ENCODE results near the gene CAPN15.
A peak's percentile ranks its signal among the peaks of the same experiment; 100 is the strongest.

The CAPN15 gene

DNA sequence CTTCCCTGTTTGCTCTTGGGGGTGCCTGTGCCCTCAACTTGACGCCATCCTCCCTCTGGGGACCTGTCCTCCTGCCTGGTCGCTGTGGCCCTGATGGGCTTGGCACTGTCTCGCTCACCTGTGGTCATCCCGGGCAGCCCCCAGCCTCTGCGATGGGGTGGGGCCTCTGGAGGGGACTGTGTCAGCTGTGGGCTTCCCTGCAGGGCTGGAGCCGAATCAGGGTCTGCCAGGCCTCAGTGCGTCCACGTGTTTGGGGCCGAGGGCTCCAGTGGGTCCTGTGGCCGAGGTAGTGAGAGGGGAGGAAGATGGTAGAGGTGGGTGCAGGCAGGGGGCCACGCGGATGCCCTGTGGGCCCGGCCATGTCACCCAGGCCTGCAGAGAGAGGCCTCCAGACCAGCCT, 50.3 kb downstream of the CAPN15 start:
- DNase-seq (ENCODE audit: low spot score) (no peak), FAIRE-seq (no peak)

DNA sequence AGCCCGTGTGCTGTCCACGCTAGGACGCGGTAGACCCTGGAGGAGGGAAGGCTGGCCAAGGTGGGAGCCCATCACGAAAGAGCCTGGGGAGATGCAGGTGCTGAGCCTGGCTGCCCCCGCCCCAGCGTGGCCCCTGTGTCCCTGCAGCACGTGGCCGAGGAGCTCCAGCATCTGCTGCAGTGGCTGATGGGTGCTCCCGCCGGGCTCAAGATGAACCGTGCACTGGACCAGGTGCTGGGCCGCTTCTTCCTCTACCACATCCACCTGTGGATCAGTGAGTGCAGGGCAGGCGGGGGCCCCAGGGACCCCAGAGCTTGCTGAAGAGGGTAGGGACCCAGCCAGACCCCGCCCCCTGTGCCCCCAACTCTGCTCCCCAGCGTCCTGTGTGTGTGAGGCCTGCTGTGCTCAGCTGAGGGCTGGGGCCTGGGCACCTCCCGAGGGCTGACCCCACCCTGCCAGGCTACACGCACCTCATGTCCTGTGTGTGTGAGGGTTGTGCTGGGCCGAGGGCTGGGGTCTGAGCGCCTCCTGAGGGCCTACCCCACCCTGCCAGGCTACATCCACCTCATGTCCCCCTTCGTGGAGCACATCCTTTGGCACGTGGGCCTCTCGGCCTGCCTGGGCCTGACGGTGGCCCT, 50.8 kb downstream of the CAPN15 start:
- no peak for DNase-seq (ENCODE audit: low spot score)
- FAIRE-seq = no peak

GRCh38 chr16:578870-579405, 51.4 kb downstream of the CAPN15 start:
- DNase-seq (ENCODE audit: low spot score) (peak; percentile 43), FAIRE-seq (no peak)

DNA sequence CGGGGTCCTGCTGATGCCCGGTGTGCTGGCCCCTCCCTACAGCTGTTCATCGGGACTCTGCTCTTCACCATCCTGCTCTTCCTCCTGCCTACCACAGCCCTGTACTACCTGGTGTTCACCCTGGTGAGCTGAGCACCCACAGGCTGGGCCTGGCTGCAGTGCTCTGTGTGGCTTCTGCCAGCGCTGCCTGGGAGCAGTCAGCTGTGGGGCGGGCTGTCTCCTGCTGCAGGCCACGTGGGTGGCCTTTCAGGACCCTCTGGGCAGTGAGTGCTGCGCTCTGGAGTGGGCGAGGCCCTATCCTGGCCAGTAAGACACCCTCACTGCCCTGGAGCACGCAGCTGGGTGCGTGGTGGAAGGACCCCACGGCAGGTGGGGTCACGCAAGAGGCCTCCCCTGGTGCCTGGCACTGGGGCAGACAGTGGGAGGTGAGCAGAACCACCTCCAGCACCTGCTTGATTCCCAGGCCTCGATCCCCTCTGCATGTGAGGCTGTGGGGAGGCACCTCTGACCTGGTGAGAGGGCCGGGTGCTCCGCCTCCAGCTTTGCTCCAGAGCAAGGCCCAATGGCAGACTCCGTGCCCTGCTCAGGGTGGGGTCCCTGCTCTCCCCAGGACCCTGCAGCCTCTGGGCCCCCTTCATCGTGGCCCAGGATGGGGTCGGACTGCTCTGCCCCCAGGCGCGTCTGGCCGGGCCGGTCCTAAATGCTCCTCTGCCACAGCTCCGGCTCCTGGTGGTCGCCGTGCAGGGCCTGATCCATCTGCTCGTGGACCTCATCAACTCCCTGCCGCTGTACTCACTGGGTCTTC, 52.8 kb downstream of the CAPN15 start:
- no peak for FAIRE-seq

DNA sequence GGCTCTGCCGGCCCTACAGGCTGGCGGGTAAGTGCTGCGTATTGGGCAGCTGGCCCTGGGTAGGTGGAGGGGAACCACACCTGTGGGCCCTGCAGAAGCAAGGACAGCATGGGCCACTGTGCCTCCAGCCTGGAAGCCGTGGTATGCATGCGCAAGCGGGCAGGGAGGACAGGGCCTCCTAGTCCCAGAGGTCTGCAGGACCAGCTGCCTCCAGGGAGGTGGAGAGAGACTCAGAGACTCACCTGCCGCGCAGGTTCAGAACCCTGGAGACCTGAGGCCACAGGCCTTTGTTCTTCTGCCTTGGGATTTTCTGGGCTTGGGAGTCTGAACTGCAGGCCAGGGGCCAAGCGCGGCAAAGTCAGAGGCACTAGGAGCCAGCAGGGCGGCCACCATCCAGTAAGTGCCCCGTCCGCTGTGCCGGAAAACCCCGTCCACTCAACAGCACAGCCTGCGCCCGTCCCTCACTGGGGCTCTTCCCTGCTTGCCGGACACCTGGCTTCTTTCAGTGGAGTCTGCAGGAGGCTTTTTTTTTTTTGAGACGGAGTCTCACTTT, 53.5 kb downstream of the CAPN15 start:
- DNase-seq (ENCODE audit: low spot score) (no peak), FAIRE-seq (no peak)

More for the DNA sequence above, 52.8 kb downstream of the CAPN15 start:
- DNase-seq (ENCODE audit: low spot score) = no peak

DNA sequence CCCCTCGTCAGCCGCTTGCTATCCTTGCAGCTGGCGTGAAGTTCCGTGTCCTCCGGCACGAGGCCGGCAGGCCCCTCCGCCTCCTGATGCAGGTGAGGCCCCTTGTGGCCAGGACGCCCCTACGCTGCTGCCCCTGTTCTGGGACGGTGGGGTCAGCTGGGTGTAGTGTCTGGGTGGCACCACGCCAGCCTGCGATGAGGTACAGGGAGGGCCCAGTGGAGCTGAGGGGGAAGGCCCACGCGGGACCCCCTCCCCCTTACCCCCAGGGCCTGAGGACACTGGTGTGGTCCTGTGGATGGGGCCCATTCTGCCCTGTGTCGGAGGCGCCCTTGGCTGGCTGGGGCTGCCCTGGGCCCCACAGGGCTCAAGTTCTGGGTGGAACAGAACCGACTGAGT, 54.7 kb downstream of the CAPN15 start:
- no peak for FAIRE-seq
- DNase-seq (ENCODE audit: low spot score) = no peak

GRCh38 chr16:582614-583331, 55.3 kb downstream of the CAPN15 start:
- DNase-seq (ENCODE audit: low spot score) = no peak
- FAIRE-seq = no peak

DNA sequence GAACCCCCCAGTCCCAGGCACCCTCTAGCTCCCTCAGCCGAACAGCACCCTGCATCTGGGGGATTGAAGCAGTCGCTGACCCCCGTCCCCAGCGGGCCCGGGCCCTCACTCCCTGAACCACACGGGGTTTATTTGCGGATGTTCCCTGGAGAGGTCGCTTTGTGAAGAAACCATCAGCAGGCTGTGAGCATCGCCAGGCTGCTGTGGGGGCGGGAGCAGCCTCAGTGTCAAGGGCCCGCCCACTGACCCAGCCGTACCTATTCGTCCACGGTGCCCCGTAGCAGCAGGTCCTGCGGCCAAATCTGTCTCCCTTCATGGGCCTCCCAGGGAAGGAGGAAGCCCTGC, 55.9 kb downstream of the CAPN15 start:
- FAIRE-seq = no peak
- DNase-seq (ENCODE audit: low spot score) = no peak

DNA sequence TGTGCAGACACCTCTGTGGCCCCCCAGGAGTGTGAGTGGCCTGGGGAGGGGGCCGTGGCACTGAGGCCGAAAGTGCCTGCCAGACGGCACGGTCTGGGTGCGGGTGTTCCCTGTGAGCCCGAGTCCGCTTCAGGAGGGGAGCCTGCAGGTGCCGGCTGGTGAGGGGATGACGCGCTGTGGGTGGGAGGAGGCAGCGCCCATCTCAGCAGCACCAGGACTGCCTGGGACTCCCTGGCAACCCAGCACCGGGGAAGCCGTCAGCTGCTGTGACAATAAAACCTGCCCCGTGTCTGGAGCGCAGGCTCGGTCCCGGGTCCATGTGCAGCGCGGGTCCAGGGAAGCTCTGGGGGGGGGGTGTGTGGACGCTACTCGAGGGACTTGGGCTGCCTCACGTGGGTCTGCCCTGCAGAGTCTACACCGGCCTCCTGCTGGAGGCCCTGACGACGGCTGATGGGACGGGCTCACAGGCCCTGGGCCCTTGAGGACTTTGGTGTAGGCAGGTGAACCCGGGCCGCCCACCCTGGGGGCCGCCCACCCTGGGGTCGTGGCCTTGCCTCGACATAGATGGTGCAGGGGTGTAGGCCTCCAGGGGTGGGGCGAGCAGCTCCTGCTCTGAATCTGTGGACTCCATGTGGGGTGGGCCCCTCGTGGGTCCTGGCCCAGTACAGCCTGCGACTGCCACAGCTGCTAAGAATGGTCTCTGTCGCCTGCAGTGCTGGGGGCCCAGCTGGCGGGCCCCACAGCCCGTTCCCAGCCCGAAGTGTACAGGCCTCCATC, 56.5 kb downstream of the CAPN15 start:
- no peak for DNase-seq (ENCODE audit: low spot score)
- no peak for FAIRE-seq

DNA sequence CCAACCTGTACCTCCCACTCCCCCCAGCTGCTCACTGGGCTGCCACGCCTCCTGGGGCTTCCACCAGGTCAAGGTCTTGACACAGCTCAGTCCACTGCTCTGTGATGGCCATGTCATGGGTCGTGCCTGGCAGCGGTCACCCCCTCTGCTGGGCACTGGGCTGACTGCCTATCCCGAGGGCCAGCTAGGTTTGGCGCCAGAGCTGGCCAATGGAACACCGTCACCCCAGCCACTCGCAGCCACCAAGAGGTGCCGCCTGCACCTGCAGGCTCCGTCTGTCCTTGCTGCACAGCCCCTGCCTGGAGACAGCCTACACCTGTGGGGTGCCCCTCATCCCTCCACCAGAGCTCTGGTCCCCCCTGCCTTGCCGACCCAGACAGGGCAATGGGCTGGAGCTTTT, 57.8 kb downstream of the CAPN15 start:
- FAIRE-seq (no peak), DNase-seq (ENCODE audit: low spot score) (peak; percentile 5)

DNA sequence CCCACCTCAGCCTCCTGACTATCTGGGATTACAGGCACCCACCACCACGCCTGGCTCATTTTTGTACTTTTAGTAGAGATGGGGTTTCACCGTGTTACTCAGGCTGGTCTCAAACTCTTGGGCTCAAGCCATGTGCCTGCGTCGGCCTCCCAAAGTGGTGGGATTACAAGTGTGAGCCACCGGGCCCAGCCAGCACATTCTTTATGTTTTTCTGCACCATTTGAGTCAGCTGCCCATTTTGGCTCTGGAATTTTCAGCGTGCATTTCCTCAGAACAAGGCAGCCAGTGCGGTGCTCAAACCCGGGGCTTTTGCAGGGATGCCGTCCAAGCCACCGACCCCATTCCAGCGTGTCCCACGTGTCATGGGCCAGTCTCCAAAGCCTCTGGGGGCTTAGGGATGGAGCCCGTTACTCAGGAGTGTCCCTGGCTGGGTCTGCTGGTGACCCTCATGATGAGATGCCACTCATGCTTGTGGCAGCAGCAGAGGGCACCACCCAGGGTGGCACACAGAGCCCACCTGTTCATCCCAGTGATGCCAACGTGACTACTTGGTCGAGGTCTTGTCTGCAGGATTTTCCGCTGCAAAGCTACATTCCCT, 58.6 kb downstream of the CAPN15 start:
- DNase-seq (ENCODE audit: low spot score) (no peak), FAIRE-seq (no peak)

- DNase-seq (ENCODE audit: low spot score) (no peak), FAIRE-seq (no peak)
These were observed 59.4 kb downstream of the CAPN15 start for GRCh38 chr16:586645-587590.

GRCh38 chr16:588639-588888, 61.1 kb downstream of the CAPN15 start:
- no peak for FAIRE-seq
- DNase-seq (ENCODE audit: low spot score) = peak; percentile 58

DNA sequence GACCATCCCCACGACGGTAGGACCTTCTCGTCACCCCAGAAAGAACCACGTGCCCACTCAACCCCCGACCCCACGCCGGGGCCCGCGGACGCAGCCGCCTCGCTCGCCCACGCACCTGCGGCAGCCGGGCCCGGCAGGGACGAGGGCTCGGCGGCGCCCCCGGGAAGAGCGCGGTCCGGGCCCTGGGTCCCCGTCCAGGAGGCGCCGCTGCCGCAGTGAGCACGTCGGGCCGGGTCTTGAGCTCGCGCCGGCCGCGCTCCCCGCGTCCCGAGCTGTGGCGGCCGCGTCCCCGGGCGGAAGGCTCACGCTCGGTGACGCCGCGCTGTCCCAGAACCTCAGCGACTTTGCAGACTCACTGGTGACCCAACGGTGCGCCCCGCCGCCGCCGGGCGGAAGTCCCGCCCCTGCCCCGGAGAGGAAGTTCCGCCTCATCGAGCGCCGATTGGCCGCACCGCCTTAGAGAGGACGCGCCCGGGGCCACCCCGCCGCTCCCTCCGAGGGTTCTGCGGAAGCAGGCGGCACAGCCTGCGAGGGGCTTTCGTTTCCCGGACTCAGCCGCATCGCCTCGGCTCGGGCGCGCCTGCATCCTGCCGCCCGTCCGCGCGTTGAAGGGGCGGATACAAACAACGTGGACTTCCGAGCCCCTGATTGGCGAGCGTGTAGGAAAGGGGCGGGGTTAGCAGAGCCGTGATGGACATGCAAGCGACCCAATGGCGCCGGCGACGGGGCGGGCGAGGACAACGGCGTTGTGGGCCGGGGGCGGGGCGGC, 61.6 kb downstream of the CAPN15 start:
- DNase-seq (ENCODE audit: low spot score) (peak; percentile 87), FAIRE-seq (no peak)

DNA sequence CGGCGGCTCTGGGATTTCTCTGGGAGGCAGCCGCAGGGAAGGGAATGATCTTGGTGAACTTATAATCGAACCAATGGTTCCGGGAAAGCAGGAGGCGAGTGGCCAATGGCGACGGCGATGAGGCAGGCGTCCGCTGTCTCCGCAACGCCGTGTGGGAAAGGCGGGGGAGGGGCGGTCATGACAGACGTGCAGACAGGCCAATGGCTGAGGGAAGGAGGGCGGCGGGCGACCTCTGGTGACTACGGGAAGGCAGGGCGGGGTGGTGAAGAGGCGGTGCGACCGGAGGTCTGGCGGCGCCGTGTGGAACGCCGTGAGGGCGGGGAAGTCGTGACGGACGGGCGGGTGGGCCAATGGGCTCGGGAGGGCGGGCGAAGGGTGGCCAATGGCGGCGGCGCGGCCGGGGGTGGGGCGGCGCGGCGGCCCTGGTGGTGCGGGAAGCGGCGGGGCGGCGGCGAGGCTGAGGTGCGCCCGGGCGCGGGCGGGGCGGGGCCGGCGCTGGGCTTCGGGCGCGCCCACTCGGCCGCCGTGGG, 62.2 kb downstream of the CAPN15 start, which contains the start of gene RAB40C:
Gene RAB40C (plus strand): TSS at position 409 of the 530 bp plus-strand sequence. CDS start 226 bp downstream, outside the sequence.
- DNase-seq (ENCODE audit: low spot score) = peak; percentile 92
- no peak for FAIRE-seq

DNA sequence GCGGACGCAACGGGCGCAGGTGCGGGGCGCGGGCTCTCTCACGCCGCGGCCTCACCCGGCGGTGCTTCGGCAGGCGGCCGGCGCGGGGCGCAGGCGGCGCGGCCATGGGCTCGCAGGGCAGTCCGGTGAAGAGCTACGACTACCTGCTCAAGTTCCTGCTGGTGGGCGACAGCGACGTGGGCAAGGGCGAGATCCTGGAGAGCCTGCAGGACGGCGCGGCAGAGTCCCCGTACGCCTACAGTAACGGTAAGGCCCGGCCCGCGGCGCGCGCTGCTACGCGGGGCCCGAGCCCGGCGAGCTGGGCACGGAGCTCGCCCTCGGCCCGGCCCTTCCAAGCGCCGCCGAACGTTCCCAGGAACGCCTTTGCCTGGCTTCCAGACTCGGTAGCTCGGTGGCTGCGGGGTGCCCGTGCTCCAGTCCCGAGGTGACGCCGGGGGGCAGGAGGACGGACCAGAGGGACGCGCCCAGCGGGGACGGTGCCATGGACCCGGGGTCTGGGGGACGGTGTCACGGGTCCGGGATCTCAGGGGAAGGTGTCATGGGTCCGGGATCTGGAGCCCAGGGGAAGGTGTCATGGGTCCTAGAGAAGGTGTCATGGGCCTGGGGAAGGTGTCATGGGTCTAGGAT, 62.8 kb downstream of the CAPN15 start:
- DNase-seq (ENCODE audit: low spot score) (no peak), FAIRE-seq (no peak)

DNA sequence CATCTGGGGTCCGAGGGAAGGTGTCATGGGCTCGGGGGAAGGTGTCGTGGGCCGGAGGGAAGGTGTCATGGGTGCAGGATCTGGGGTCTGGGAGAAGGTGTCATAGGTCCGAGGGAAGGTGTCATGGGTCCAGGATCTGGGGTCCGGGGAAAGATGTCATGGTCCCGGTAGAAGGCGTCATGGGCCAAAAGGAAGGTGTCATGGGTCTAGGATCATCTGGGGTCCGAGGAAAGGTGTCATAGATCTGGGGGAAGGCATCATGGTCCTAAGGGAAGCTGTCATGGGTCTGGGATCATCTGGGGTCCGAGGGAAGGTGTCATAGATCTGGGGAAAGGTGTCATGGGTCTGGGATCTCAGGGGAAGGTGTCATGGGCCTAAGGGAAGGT, 63.3 kb downstream of the CAPN15 start:
- no peak for FAIRE-seq
- DNase-seq (ENCODE audit: low spot score) = no peak

DNA sequence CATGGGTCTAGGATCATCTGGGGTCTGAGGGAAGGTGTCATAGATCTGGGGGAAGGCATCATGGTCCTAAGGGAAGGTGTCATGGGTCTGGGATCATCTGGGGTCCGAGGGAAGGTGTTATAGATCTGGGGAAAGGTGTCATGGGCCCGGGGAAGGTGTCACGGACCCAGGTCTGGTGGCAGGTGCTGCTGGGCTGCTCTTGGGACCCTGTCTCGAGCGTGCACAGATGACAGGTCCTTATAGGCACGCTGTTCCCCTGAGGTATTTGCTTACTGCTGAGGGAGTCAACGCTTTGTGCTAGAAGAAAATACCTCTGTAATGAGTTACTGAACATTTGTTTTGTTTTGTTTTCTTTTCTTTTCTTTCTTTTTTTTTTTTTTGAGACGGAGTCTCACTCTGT, 63.7 kb downstream of the CAPN15 start:
- FAIRE-seq = no peak
- DNase-seq (ENCODE audit: low spot score) = no peak

Measured in RCC 7860 (cell line).